ENCODE measurements around the gene CTSE.

The CTSE gene

GRCh38 chr1:205969229-205969628 lies 54.5 kb downstream of the CTSE start:
- FAIRE-seq, result no peak

GRCh38 chr1:205967554-205968335 lies 56.0 kb downstream of the CTSE start:
- FAIRE-seq, result no peak

GRCh38 chr1:205965036-205965884 lies 58.4 kb downstream of the CTSE start:
- no peak for FAIRE-seq

- FAIRE-seq, result no peak
Measured at GRCh38 chr1:205963352-205964155, 60.1 kb downstream of the CTSE start.

- no peak for FAIRE-seq
Measured at GRCh38 chr1:205962821-205963221, 60.9 kb downstream of the CTSE start.

- no peak for FAIRE-seq
Measured at GRCh38 chr1:205961991-205962820, 61.5 kb downstream of the CTSE start.

- no peak for FAIRE-seq
Measured at GRCh38 chr1:205961405-205961804, 62.3 kb downstream of the CTSE start.

- no peak for FAIRE-seq
Measured at GRCh38 chr1:205959789-205960188, 63.9 kb downstream of the CTSE start.

Data from colon (tissue), 2 donors.